Small intestine (tissue), 7 donors: Measurements from ENCODE around the gene BCKDHA. TPM values are rescaled to one million over a fixed set of nuclear protein-coding genes. Genes with fewer than 3 reads are reported as not detected.

Source experiments
- DNase-seq, 2 donors: peaks; one replicate each; pipeline versions ENCODE4 v3.0.0 to v3.0.0-alpha.2; 2013
- FAIRE-seq: peaks from 2 replicates; lab custom pipeline; 2012; peaks lifted over from hg19 to GRCh38; lab: Jason Lieb, UNC
- H3K27ac ChIP-seq, 3 donors: one replicate each; pipeline ENCODE4 v1.5.1; 2013; ENCODE audit warnings: low read length in 2 of 3, mild to moderate bottlenecking in 2 of 3, control low read depth in 1 of 3, inconsistent platforms in 1 of 3, low read depth in 1 of 3, moderate library complexity in 1 of 3
- H3K27me3 ChIP-seq, 3 donors: one replicate each; pipeline ENCODE4 v1.6.1; 2013; ENCODE audit warnings: low read length in 3 of 3, inconsistent platforms in 1 of 3; ENCODE audit not compliant: control insufficient read depth in 3 of 3, insufficient read depth in 3 of 3
- H3K36me3 ChIP-seq, 3 donors: one replicate each; pipeline ENCODE4 v1.6.1; 2013; ENCODE audit warnings: low read length in 3 of 3, inconsistent platforms in 1 of 3, low read depth in 1 of 3, mild to moderate bottlenecking in 1 of 3, moderate library complexity in 1 of 3; ENCODE audit not compliant: control insufficient read depth in 3 of 3, insufficient read depth in 2 of 3
- H3K4me1 ChIP-seq, 3 donors: one replicate each; pipeline ENCODE4 v1.6.1; 2013; ENCODE audit warnings: low read length in 2 of 3, inconsistent platforms in 1 of 3, low read depth in 1 of 3, mild to moderate bottlenecking in 1 of 3, moderate library complexity in 1 of 3; ENCODE audit not compliant: control insufficient read depth in 3 of 3, insufficient read depth in 2 of 3
- H3K4me3 ChIP-seq, 3 donors: one replicate each; pipeline ENCODE4 v1.5.1; 2013; ENCODE audit warnings: low read length in 3 of 3, control low read depth in 1 of 3, inconsistent platforms in 1 of 3, low read depth in 1 of 3, mild to moderate bottlenecking in 1 of 3, moderate library complexity in 1 of 3
- H3K9me3 ChIP-seq, 2 donors: one replicate each; pipeline ENCODE4 v1.6.1; 2013; ENCODE audit warnings: low read depth in 1 of 2, low read length in 1 of 2; ENCODE audit not compliant: control insufficient read depth in 2 of 2, insufficient read depth in 1 of 2
- WGBS, 3 donors: extraction: QIAGEN DNeasy Blood & Tissue Kit; methylation state at CpG; one replicate each; pipeline ENCODE4 v1.1.7; 2013; 5-methylcytosine and 5-hydroxymethylcytosine counted together
- polyA plus RNA-seq, 4 donors: library from polyadenylated mRNA; stranded (reverse) in 3 of 4; unstranded in 1 of 4; fragments of 200-250 nt in 3 of 4; fragments of 120-200 nt in 1 of 4; gene quantifications; one replicate each; pipeline versions ENCODE4 v1.2.1 to v1.2.3, GENCODE V29; 2013
- donor health status: healthy with polysubstance abuse.
- donor health status: control.
- donor health status: control.
- donor health status: Bipolar disorder and iron deficiency.
- donor health status: healthy.

BCKDHA gene
- polyA plus RNA-seq, 4 donors = 19.9 to 34.0 (median 24.8) TPM

DNA sequence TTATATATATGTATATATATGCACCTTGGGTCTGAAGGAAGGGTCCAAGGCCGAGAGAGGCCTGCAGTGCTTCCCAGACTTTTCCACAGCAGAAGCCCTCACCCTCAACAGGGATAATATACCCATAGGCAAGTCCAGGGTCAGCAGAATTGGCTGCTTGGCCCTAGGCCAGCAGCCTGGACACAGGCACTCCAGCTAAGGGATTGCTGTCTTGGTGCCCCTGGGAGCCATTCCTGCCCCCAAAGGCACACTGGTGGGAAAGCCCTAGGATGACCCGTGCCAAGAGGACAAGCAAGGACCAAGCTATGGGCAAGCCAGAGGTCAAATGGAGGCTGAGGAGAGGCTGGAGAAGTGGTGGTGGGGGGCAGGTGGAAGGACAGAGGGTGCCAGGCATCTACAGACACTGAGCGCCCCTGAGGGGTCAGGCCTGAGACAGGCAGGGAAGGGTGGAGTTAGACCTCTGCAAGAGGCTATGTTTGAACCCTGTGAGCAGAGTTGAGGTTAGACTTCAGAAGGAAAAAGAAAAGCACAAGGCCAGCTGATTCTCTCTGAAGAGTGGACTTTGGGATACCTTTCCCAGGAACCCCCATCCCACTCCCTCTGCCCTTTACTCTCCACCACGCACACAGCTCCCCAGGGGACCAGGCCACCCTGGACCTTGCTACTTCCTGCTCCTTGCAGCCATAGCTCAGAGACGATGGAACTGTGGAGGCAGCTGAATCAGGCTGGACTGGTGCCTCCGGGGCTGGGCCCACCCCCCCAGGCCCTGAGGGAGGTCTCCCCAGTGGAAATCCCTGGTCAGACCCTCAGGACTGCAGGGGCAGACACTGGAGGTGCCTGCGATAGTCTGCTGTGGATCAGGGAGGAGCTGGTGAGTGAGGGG lies 45.1 kb downstream of the BCKDHA start, which contains the start of gene ERICH4:
TSS of gene ERICH4 (plus strand) at position 684 of the 883 bp plus-strand sequence. CDS start at position 698, 14 bp downstream.
- FAIRE-seq = no peak
- WGBS, 3 donors = 50 to 68% (median 59%) methylated on average over 7 of the region's 7 CpGs
- peak within 1 kb of the TSS in 2 of 3 donors; percentile 61 to 66 for H3K4me3 ChIP-seq
- peak; percentile 91 to 95 for DNase-seq
- H3K36me3 ChIP-seq = peaks cover 0 to 23% (median 3%) of the 10 kb centered on the region in 3 donors
- H3K4me1 ChIP-seq = peaks cover 3 to 46% (median 6%) of the 10 kb centered on the region in 3 donors
- no peaks in the 10 kb centered on the region for H3K27me3 ChIP-seq
- peak within 1 kb of the TSS; percentile 57 to 95 (median 92) for H3K27ac ChIP-seq
- no peaks in the 10 kb centered on the region for H3K9me3 ChIP-seq

- WGBS, 3 donors = 74 to 90% (median 80%) methylated on average over 6 of the region's 6 CpGs
- H3K27ac ChIP-seq = peak overlapping the region in 1 of 3 donors; percentile 95
- no peak for DNase-seq
- H3K9me3 ChIP-seq = no peaks in the 10 kb centered on the region
- FAIRE-seq = no peak
- peaks cover 0 to 2% (median 0%) of the 10 kb centered on the region in 3 donors for H3K27me3 ChIP-seq
- H3K36me3 ChIP-seq = peaks cover 0 to 19% (median 0%) of the 10 kb centered on the region in 3 donors
- peaks cover under 1 to 34% (median 6%) of the 10 kb centered on the region in 3 donors for H3K4me1 ChIP-seq
- H3K4me3 ChIP-seq = peak overlapping the region in 2 of 3 donors; percentile 61 to 66
Measured at GRCh38 chr19:41443813-41444455, 46.3 kb downstream of the BCKDHA start.

DNA sequence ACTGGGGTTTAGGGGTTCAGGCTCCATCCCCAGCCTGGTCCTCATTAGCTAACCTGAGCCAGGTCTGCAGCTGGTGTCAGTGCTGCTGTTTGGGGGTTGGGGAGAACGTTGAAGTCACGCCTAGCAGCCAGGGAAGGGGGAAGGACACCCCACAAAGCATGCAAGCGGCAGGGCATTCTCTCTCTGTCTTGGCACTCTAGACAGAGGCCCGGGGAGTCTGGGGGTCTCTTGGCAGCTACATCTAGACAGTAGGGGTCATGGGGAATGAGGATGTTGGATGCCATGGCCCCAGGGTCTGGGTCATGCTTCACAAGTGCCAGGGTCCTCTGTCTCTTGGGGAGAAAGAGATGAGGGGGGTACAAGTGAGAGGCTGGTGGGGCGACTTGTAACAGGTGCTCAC lies 48.0 kb downstream of the BCKDHA start:
- FAIRE-seq = no peak
- H3K4me1 ChIP-seq = peaks cover 0 to 27% (median 6%) of the 10 kb centered on the region in 3 donors
- peak overlapping the region in 1 of 3 donors; percentile 15 for H3K4me3 ChIP-seq
- peaks cover 0 to 21% (median 0%) of the 10 kb centered on the region in 3 donors for H3K36me3 ChIP-seq
- H3K27me3 ChIP-seq = peaks cover 0 to 2% (median 0%) of the 10 kb centered on the region in 3 donors
- H3K27ac ChIP-seq = no peak overlapping the region
- H3K9me3 ChIP-seq = no peaks in the 10 kb centered on the region
- DNase-seq = no peak
- 62 to 72% (median 72%) methylated on average over 5 of the region's 5 CpGs for WGBS, 3 donors

DNA sequence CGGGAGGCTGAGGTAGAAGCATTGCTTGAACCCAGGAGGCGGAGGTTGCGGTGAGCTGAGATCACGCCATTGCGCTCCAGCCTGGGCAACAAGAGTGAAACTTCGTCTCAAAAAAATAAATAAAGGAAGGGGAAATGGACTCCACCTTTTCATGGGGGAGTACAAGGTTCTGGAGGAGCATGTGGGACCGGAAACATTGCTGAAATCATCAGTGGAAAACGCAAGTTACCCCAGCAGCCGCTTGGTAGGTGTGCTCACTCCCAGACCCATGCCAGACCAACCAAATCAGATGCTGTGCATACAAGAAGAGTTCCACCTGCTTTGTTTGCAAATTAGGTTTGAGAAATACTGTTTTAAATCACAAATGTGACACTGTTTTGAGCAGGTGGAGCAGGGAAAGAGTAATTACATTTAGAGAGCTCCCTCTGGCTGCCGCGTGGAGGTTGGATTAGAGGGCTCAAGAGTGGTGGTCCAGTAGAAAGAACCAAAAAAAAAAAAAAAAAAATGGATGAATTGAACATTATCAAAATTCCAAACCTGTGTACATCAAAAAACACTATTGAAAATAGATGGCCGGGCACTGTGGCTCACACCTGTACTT lies 50.2 kb downstream of the BCKDHA start:
- no peak for FAIRE-seq

DNA sequence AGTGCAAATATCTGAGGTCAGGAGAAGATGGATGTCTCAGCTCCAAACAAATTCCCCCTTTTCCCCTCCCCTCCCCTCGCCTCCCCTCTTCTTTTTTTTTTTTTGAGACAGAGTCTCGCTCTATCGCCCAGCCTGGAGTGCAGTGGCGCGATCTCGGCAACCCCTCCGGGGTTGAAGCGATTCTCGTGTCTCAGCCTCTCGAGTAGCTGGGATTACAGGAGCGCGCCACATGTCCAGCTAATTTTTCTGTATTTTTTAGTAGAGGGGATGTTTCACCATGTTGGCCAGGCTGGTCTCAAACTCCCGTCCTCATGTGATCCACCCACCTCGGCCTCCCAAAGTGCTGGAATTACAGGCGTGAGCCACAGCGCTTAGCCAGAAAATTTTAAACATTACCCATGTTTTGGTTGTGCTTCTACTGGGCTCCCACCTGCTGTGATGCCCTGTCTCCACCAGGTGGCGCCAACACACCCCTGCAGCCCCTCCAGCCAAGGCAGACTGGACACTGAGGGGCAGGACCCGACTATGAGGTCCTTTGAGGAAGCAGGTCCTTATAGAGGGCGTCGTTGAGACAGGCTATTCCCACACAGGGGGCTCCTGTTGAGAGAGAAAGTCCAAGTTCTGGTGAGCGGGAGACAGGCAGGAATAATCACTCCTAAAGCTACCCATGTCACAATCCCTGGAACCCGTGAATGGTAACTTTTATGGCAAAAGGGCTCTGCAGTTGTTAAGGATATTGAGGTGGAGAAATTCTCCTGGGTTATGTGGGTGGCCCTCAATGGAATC lies 51.7 kb downstream of the BCKDHA start:
- Histone ChIP-seq H3K4me3 (no peak overlapping the region), H3K27ac (no peak overlapping the region), H3K27me3 (peaks cover 0 to 2% (median 0%) of the 10 kb centered on the region in 3 donors), H3K36me3 (peaks cover 0 to 21% (median 0%) of the 10 kb centered on the region in 3 donors), H3K9me3 (no peaks in the 10 kb centered on the region), H3K4me1 (peaks cover 0 to 8% (median under 1%) of the 10 kb centered on the region in 3 donors)
- WGBS, 3 donors = 2 to 8% (median 3%) methylated on average over 20 to 22 of the region's 22 CpGs
- FAIRE-seq (no peak), DNase-seq (peak; percentile 59 to 78)

More for the DNA sequence above, 50.2 kb downstream of the BCKDHA start:
- no peak for DNase-seq
- Histone ChIP-seq H3K4me3 (no peak overlapping the region), H3K27ac (no peak overlapping the region), H3K9me3 (no peaks in the 10 kb centered on the region), H3K36me3 (peaks cover 0 to 21% (median 0%) of the 10 kb centered on the region in 3 donors), H3K27me3 (peaks cover 0 to 2% (median 0%) of the 10 kb centered on the region in 3 donors), H3K4me1 (peaks cover 0 to 8% (median 2%) of the 10 kb centered on the region in 3 donors)
- WGBS, 3 donors = 61 to 63% (median 61%) methylated on average over 12 of the region's 12 CpGs

- no peak for FAIRE-seq
Measured at GRCh38 chr19:41449865-41450178, 52.2 kb downstream of the BCKDHA start.

DNA sequence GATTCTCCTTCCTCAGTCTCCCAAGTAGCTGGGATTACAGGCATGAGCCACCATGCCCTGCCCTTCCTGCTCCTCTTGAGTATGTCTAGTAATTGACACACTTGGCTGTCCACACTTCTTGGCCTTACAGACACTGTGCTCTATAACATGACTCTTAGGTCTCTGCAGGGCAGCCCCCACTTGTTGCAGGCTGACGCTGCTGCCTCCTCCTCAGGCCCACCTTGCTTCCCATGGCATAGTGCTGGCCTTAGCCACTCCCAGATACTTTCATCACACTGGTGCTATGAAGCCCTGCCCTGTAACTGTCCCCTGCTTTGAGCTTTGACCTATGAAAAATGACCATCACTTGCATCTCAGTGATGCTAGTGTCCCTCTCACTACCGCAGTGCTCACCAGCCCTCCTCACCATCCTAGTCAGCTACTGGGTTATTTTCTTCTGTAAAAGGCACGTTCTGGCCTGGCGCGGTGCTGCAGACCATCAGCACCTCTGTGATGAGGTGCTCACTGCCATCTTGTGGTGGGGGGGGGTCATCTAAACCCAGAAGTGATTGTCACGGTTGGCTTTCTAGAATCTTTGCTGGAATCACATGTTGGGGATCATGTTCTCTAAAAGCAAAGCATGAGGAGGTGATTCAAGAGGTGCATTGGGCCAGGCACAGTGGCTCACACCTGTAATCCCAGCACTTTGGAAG lies 55.1 kb downstream of the BCKDHA start:
- FAIRE-seq (no peak), DNase-seq (no peak)
- Histone ChIP-seq H3K27me3 (peaks cover 0 to 2% (median 0%) of the 10 kb centered on the region in 3 donors), H3K9me3 (no peaks in the 10 kb centered on the region), H3K4me3 (no peak overlapping the region), H3K27ac (no peak overlapping the region), H3K36me3 (peaks cover 0 to 4% (median 0%) of the 10 kb centered on the region in 3 donors), H3K4me1 (peaks cover 0 to 5% (median 3%) of the 10 kb centered on the region in 3 donors)
- WGBS, 3 donors = 66 to 74% (median 70%) methylated on average over 6 of the region's 6 CpGs

More at GRCh38 chr19:41449865-41450178, 52.2 kb downstream of the BCKDHA start:
- Histone ChIP-seq H3K27ac (no peak overlapping the region), H3K27me3 (peaks cover 0 to 2% (median 0%) of the 10 kb centered on the region in 3 donors), H3K4me1 (peaks cover 0 to 8% (median 0%) of the 10 kb centered on the region in 3 donors), H3K36me3 (peaks cover 0 to 20% (median 0%) of the 10 kb centered on the region in 3 donors), H3K9me3 (no peaks in the 10 kb centered on the region), H3K4me3 (no peak overlapping the region)
- DNase-seq = no peak
- 39 to 63% (median 45%) methylated on average over 3 of the region's 3 CpGs for WGBS, 3 donors
